ENCODE results near the gene GPRC5B. TPM values are rescaled to one million over a fixed set of nuclear protein-coding genes. Genes with fewer than 3 reads are reported as not detected.

Gene GPRC5B
- total RNA-seq, 6 experiments from 2014 or later: 0.14 to 0.48 (median 0.29) TPM

- Mint-ChIP-seq H3K36me3 (ENCODE audit: low read depth) (no peaks in the 10 kb centered on the region), H3K9me3 (no peaks in the 10 kb centered on the region), H3K27me3 (ENCODE audit: insufficient read depth) (peaks cover 8% of the 10 kb centered on the region), H3K27ac (no peak overlapping the region), H3K4me1 (ENCODE audit: low read depth) (no peaks in the 10 kb centered on the region), H3K4me3 (no peak overlapping the region)
- TF ChIP-seq CTCF (IDR thresholded peaks at IDR 0.05): no peak
- DNase-seq: no peak
Observed at GRCh38 chr16:19858340-19859018, 26.2 kb downstream of the GPRC5B start.

GRCh38 chr16:19857593-19858339 is 26.9 kb downstream of the GPRC5B start:
- H3K27ac Mint-ChIP-seq: no peak overlapping the region
- no peaks in the 10 kb centered on the region for H3K36me3 Mint-ChIP-seq (ENCODE audit: low read depth)
- no peak for DNase-seq
- H3K9me3 Mint-ChIP-seq: no peaks in the 10 kb centered on the region
- H3K4me3 Mint-ChIP-seq: no peak overlapping the region
- no peak for TF ChIP-seq CTCF (IDR thresholded peaks at IDR 0.05)
- peaks cover 8% of the 10 kb centered on the region for H3K27me3 Mint-ChIP-seq (ENCODE audit: insufficient read depth)
- H3K4me1 Mint-ChIP-seq (ENCODE audit: low read depth): no peaks in the 10 kb centered on the region

GRCh38 chr16:19856120-19856519 is 28.5 kb downstream of the GPRC5B start:
- peaks cover 8% of the 10 kb centered on the region for H3K27me3 Mint-ChIP-seq (ENCODE audit: insufficient read depth)
- H3K4me3 Mint-ChIP-seq: no peak overlapping the region
- H3K36me3 Mint-ChIP-seq (ENCODE audit: low read depth): no peaks in the 10 kb centered on the region
- no peak overlapping the region for H3K27ac Mint-ChIP-seq
- TF ChIP-seq CTCF (IDR thresholded peaks at IDR 0.05): no peak
- H3K9me3 Mint-ChIP-seq: no peaks in the 10 kb centered on the region; the same call in 1 of the 2 replicates
- no peaks in the 10 kb centered on the region for H3K4me1 Mint-ChIP-seq (ENCODE audit: low read depth)
- no peak for DNase-seq

GRCh38 chr16:19854543-19854876 is 30.1 kb downstream of the GPRC5B start:
- no peak for TF ChIP-seq CTCF (IDR thresholded peaks at IDR 0.05)
- H3K36me3 Mint-ChIP-seq (ENCODE audit: low read depth): no peaks in the 10 kb centered on the region
- H3K27me3 Mint-ChIP-seq (ENCODE audit: insufficient read depth): peaks cover 13% of the 10 kb centered on the region
- no peak overlapping the region for H3K4me3 Mint-ChIP-seq
- H3K9me3 Mint-ChIP-seq: no peaks in the 10 kb centered on the region; the same call in 1 of the 2 replicates
- no peak for DNase-seq
- H3K4me1 Mint-ChIP-seq (ENCODE audit: low read depth): no peaks in the 10 kb centered on the region
- no peak overlapping the region for H3K27ac Mint-ChIP-seq

GRCh38 chr16:19853742-19854542 is 30.7 kb downstream of the GPRC5B start:
- Mint-ChIP-seq H3K27me3 (ENCODE audit: insufficient read depth) (peaks cover 13% of the 10 kb centered on the region), H3K4me1 (ENCODE audit: low read depth) (no peaks in the 10 kb centered on the region), H3K36me3 (ENCODE audit: low read depth) (no peaks in the 10 kb centered on the region), H3K4me3 (no peak overlapping the region), H3K27ac (no peak overlapping the region), H3K9me3 (no peaks in the 10 kb centered on the region; the same call in 1 of the 2 replicates)
- TF ChIP-seq CTCF (IDR thresholded peaks at IDR 0.05): no peak
- DNase-seq: no peak

Measured in HFFc6 (cell line).